CD4-positive, alpha-beta memory T cell (primary cell): Measurements from ENCODE around the gene MAN1A1. TPM values are rescaled to one million over a fixed set of nuclear protein-coding genes. Genes with fewer than 3 reads are reported as not detected.
"Not testable (repeated sequence)": the region's sequence is repeated elsewhere in the genome, so short reads cannot be mapped to it uniquely, and the experiment has no call there.

Experiments
- CTCF ChIA-PET: fragments of 350-600 bp; sonication (Branson Sonifier 250); formaldehyde crosslinking; loops from one replicate; lab custom pipeline; 2021; ENCODE audit warnings: inconsistent platforms; ENCODE audit not compliant: partially characterized antibody; lab: Charles Lee
- POLR2A ChIA-PET: fragments of 350-600 bp; sonication (Branson Sonifier 250); formaldehyde crosslinking; loops from one replicate; lab custom pipeline; 2021; ENCODE audit not compliant: partially characterized antibody; lab: Charles Lee
- DNase-seq, 5 donors: peaks; one replicate each; pipeline versions ENCODE4 v3.0.0 to v3.0.0-alpha.2; 2020 to 2022; ENCODE audit warnings: mixed read lengths in 1 of 5
- H3K27ac ChIP-seq: one replicate; pipeline ENCODE4 v1.7.0; 2013; ENCODE audit warnings: low read depth, low read length
- H3K27me3 ChIP-seq: 2 replicates; pipeline ENCODE4 v1.7.0; 2013; ENCODE audit warnings: mild to moderate bottlenecking, low read length, moderate library complexity; ENCODE audit not compliant: insufficient read depth
- H3K36me3 ChIP-seq: 2 replicates; pipeline ENCODE4 v1.7.0; 2013; ENCODE audit warnings: mild to moderate bottlenecking, low read length, moderate library complexity; ENCODE audit not compliant: insufficient read depth
- H3K4me1 ChIP-seq: 2 replicates; pipeline ENCODE4 v1.7.0; 2013; ENCODE audit warnings: mild to moderate bottlenecking, low read length, moderate library complexity; ENCODE audit not compliant: insufficient read depth
- H3K4me3 ChIP-seq, 2 donors: one replicate each; pipeline ENCODE4 v1.7.0; 2013; ENCODE audit warnings: low read length in 2 of 2, mild to moderate bottlenecking in 1 of 2
- H3K9me3 ChIP-seq, 2 donors: one replicate each; pipeline ENCODE4 v1.7.0; 2013; ENCODE audit warnings: low read length in 2 of 2, control low read depth in 1 of 2; ENCODE audit not compliant: control insufficient read depth in 1 of 2
- H3K27ac Mint-ChIP-seq, 7 donors: one replicate each; pipeline ENCODE4 v1.8.0; 2020 to 2021; ENCODE audit warnings: mixed read lengths in 7 of 7, mild to moderate bottlenecking in 6 of 7, inconsistent platforms in 3 of 7, moderate library complexity in 3 of 7
- H3K27me3 Mint-ChIP-seq, 2 donors: one replicate each; pipeline ENCODE4 v1.8.0; 2020 to 2021; ENCODE audit warnings: mixed read lengths in 2 of 2
- H3K36me3 Mint-ChIP-seq, 2 donors: one replicate each; pipeline ENCODE4 v1.8.0; 2020 to 2021; ENCODE audit warnings: mixed read lengths in 2 of 2, inconsistent platforms in 1 of 2, mild to moderate bottlenecking in 1 of 2
- H3K4me1 Mint-ChIP-seq, 4 donors: one replicate each; pipeline ENCODE4 v1.8.0; 2020 to 2021; ENCODE audit warnings: mixed read lengths in 4 of 4, mild to moderate bottlenecking in 1 of 4
- H3K4me3 Mint-ChIP-seq, 8 donors: one replicate each; pipeline ENCODE4 v1.8.0; 2020 to 2021; ENCODE audit warnings: mixed read lengths in 8 of 8, mild to moderate bottlenecking in 7 of 8, moderate library complexity in 6 of 8, inconsistent platforms in 3 of 8
- H3K9me3 Mint-ChIP-seq, 8 donors: one replicate each; pipeline ENCODE4 v1.8.0; 2020 to 2021; ENCODE audit warnings: mixed read lengths in 8 of 8, mild to moderate bottlenecking in 5 of 8, inconsistent platforms in 3 of 8, moderate library complexity in 1 of 8
- intact Hi-C: fragments of 100-400 bp; cut with micrococcal nuclease; formaldehyde crosslinking; loops from one replicate; pipeline ENCODE4 v1.15.1; 2023
- polyA plus RNA-seq, 2 donors: library from polyadenylated mRNA; unstranded; fragments of 300-500 nt; fragmentation: Illumina TruSeq; gene quantifications; one replicate each; pipeline ENCODE4 v1.2.3, GENCODE V29; 2021
- total RNA-seq, 2 experiments: library from RNA; stranded (reverse); gene quantifications; one replicate each; pipeline ENCODE4 v1.2.3, GENCODE V29; 2021

MAN1A1 gene
- total RNA-seq (10 to 100 TPM; 12.3 TPM), polyA plus RNA-seq (10 to 100 TPM; 12.4 to 14.7 TPM)

DNA sequence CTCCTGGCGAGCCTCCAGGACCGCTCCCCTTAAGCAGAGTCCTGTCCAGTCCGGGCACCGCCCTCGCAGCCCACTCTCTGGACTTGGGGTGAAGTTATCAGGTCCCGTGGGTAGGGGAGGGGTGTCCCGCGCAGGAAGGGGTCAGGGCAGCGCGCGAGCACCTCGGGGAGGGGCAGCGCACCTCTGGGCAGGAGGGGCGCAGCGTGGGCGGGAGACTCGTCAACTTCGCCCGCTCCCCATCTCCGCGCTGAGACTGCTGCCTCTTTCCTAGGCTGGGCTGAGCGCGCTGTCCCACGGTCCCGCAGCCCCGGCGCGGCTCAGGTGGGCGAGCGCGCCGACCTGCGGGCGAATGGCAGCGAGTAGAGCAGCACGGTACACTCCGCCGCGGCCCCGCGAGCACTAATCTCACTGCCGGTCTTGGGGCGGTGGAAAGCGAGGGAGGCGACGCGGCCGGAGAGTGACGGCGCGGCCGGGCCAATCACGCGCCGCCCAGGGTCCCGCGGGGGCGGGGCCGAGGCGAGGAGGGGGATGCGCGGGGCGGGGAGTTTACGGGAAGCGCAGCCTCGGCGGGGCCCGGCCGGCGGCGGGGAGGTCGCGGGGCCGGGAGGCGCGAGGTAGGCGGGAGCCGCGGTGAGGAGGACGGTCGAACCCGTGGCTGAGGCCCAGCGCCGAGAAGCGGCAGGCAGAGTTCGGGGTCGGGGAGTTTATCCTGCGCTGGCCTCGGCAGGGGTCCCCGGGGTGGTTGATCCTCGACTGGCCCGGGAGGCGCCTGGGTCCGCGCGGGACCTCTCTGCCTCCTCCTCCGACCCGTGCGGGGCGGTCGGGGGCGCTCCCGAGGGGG is at the start of gene MAN1A1:
Gene MAN1A1, minus strand, starts transcription at position 401 of the 841 bp plus-strand sequence. CDS start 696 bp downstream, outside the sequence.
- H3K36me3 Mint-ChIP-seq: peaks cover 0 to 8% of the 10 kb centered on the region in 2 donors
- peaks cover 0 to 2% (median 0%) of the 10 kb centered on the region in 8 donors for H3K9me3 Mint-ChIP-seq
- peak within 1 kb of the TSS; percentile 73 to 81 for H3K4me3 ChIP-seq
- POLR2A ChIA-PET: interaction anchor here (1.0 to 3.8 kb wide), 4 partner anchors 10 to 35 kb away, joined by 4 to 45 read pairs (median 18); no protein-coding TSS in a partner anchor
- peaks cover 32% of the 10 kb centered on the region for H3K4me1 ChIP-seq
- peak within 1 kb of the TSS; percentile 88 for H3K27ac ChIP-seq
- H3K4me3 Mint-ChIP-seq: peak within 1 kb of the TSS; percentile 86 to 98 (median 94)
- H3K27ac Mint-ChIP-seq: peak within 1 kb of the TSS; percentile 83 to 90 (median 88)
- no peaks in the 10 kb centered on the region for H3K27me3 ChIP-seq
- DNase-seq: peak; percentile 85 to 93 (median 91)
- peaks cover 31 to 50% (median 36%) of the 10 kb centered on the region in 4 donors for H3K4me1 Mint-ChIP-seq
- H3K9me3 ChIP-seq: no peaks in the 10 kb centered on the region
- CTCF ChIA-PET: interaction anchor here (0.9 to 2.1 kb wide), 5 partner anchors 10 to 35 kb away, joined by 3 to 14 read pairs (median 4); no protein-coding TSS in a partner anchor
- no peaks in the 10 kb centered on the region for H3K36me3 ChIP-seq
- H3K27me3 Mint-ChIP-seq: no peaks in the 10 kb centered on the region
- intact Hi-C loops: loop anchor here (1.0 to 5.0 kb wide), 11 partner anchors 27 to 1985 kb away; partner anchors contain the start of genes ASF1A, GOPC, MCM9 and NUS1

- Histone ChIP-seq H3K27me3 (no peaks in the 10 kb centered on the region), H3K4me3 (no peak overlapping the region), H3K9me3 (no peaks in the 10 kb centered on the region), H3K27ac (no peak overlapping the region), H3K36me3 (no peaks in the 10 kb centered on the region), H3K4me1 (no peaks in the 10 kb centered on the region)
- no peak overlapping the region for H3K27ac Mint-ChIP-seq
- H3K9me3 Mint-ChIP-seq: peaks cover 0 to 28% (median 10%) of the 10 kb centered on the region in 8 donors
- ChIA-PET CTCF (no interaction called here), POLR2A (no interaction called here)
- H3K36me3 Mint-ChIP-seq: no peaks in the 10 kb centered on the region
- intact Hi-C loops: no loop called here
- no peaks in the 10 kb centered on the region for H3K4me1 Mint-ChIP-seq
- H3K27me3 Mint-ChIP-seq: no peaks in the 10 kb centered on the region
- no peak overlapping the region for H3K4me3 Mint-ChIP-seq
- no peak for DNase-seq
Observed at GRCh38 chr6:119395192-119395591, 45.6 kb upstream of the MAN1A1 start.

GRCh38 chr6:119390247-119390793 is 40.8 kb upstream of the MAN1A1 start:
- Histone ChIP-seq H3K4me3 (no peak overlapping the region), H3K27me3 (no peaks in the 10 kb centered on the region), H3K9me3 (no peaks in the 10 kb centered on the region), H3K27ac (no peak overlapping the region), H3K4me1 (no peaks in the 10 kb centered on the region), H3K36me3 (no peaks in the 10 kb centered on the region)
- no peak for DNase-seq
- Mint-ChIP-seq H3K36me3 (peaks cover 0 to 1% of the 10 kb centered on the region in 2 donors), H3K27ac (no peak overlapping the region), H3K4me3 (no peak overlapping the region), H3K4me1 (no peaks in the 10 kb centered on the region), H3K27me3 (no peaks in the 10 kb centered on the region), H3K9me3 (peaks cover 0 to 14% (median 3%) of the 10 kb centered on the region in 8 donors)
- ChIA-PET POLR2A (no interaction called here), CTCF (no interaction called here)
- intact Hi-C loops: no loop called here

DNA sequence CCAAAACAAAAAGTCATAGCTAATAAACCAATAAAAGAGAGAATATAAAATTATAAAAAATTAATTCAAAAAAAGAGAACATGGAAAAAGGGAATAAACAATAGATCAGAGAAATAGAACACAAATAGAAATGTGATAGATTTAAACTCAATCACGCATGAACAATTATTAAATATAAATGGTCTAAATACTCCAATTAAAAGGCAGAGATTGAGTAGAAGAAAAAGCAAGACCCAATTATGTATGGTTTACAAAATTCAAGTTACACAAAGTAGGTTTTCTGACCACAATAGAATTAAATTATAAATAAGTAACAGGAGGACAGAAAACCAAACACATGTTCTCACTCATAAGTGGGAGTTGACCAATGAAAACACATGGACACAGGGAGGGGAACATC is 36.4 kb upstream of the MAN1A1 start:
- no peaks in the 10 kb centered on the region for H3K9me3 ChIP-seq
- no peak overlapping the region for H3K4me3 ChIP-seq
- POLR2A ChIA-PET: no interaction called here
- Mint-ChIP-seq H3K27ac (no peak overlapping the region), H3K27me3 (no peaks in the 10 kb centered on the region), H3K4me1 (no peaks in the 10 kb centered on the region), H3K9me3 (peaks cover 0 to 30% (median 9%) of the 10 kb centered on the region in 8 donors), H3K36me3 (peaks cover 1 to 20% of the 10 kb centered on the region in 2 donors), H3K4me3 (no peak overlapping the region)
- H3K27me3 ChIP-seq: no peaks in the 10 kb centered on the region
- intact Hi-C loops: no loop called here
- CTCF ChIA-PET: no interaction called here
- DNase-seq: no peak
- H3K36me3 ChIP-seq: no peaks in the 10 kb centered on the region
- no peak overlapping the region for H3K27ac ChIP-seq
- no peaks in the 10 kb centered on the region for H3K4me1 ChIP-seq

DNA sequence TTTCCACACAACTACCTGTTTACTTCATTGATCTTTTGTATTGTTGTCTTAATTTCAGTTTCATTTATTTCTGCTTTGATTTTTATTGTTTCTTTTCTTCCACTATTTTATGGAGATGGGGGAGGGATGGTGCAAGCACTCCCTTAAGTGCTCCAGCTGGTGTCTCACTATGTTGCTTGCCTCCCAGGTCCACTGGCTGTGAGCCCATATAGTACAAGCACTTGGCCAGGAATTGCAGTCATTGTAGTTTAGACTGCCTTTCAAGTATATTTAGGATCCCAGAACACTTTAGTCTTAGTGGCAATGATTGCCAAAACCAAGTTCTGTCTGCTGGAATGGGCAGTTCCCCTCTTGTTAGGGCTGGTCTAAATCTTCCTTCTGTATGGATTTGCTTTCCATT is 34.9 kb upstream of the MAN1A1 start:
- no peak overlapping the region for H3K4me3 ChIP-seq
- H3K9me3 ChIP-seq: no peaks in the 10 kb centered on the region
- H3K36me3 Mint-ChIP-seq: peaks cover 1 to 28% of the 10 kb centered on the region in 2 donors
- H3K36me3 ChIP-seq: no peaks in the 10 kb centered on the region
- intact Hi-C loops: no loop called here
- DNase-seq: no peak
- H3K9me3 Mint-ChIP-seq: peaks cover 6 to 42% (median 13%) of the 10 kb centered on the region in 8 donors
- H3K4me1 ChIP-seq: no peaks in the 10 kb centered on the region
- ChIA-PET POLR2A (no interaction called here), CTCF (no interaction called here)
- no peak overlapping the region for H3K27ac Mint-ChIP-seq
- H3K27me3 Mint-ChIP-seq: no peaks in the 10 kb centered on the region
- no peak overlapping the region for H3K27ac ChIP-seq
- H3K4me3 Mint-ChIP-seq: no peak overlapping the region
- H3K4me1 Mint-ChIP-seq: no peaks in the 10 kb centered on the region
- H3K27me3 ChIP-seq: no peaks in the 10 kb centered on the region

DNA sequence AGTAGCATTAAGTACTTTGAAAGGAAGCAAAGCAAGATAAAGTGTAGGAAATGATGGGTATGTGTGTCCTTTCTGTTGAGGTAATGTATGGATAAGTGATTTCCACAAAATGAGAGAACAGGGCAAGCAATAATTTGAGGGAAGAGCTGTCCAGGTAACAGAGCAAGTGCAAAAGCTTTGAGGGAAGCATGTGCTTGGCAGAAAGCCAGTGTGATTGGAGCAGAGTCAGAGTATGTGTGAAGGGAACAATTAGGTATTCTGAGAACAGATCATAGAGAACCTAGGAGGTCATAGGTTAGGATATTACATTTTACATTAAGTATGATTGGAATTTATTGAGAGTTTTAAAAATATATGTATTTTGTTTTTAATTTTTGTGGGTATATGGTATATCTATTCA is 30.2 kb upstream of the MAN1A1 start:
- POLR2A ChIA-PET: no interaction called here
- Histone ChIP-seq H3K27ac (no peak overlapping the region), H3K4me3 (no peak overlapping the region), H3K27me3 (no peaks in the 10 kb centered on the region), H3K9me3 (no peaks in the 10 kb centered on the region), H3K4me1 (no peaks in the 10 kb centered on the region), H3K36me3 (no peaks in the 10 kb centered on the region)
- Mint-ChIP-seq H3K27ac (no peak overlapping the region), H3K4me3 (no peak overlapping the region), H3K27me3 (no peaks in the 10 kb centered on the region), H3K9me3 (peaks cover 6 to 39% (median 24%) of the 10 kb centered on the region in 8 donors), H3K4me1 (no peaks in the 10 kb centered on the region), H3K36me3 (peaks cover 1 to 38% of the 10 kb centered on the region in 2 donors)
- DNase-seq: no peak
- intact Hi-C loops: no loop called here
- CTCF ChIA-PET: no interaction called here

DNA sequence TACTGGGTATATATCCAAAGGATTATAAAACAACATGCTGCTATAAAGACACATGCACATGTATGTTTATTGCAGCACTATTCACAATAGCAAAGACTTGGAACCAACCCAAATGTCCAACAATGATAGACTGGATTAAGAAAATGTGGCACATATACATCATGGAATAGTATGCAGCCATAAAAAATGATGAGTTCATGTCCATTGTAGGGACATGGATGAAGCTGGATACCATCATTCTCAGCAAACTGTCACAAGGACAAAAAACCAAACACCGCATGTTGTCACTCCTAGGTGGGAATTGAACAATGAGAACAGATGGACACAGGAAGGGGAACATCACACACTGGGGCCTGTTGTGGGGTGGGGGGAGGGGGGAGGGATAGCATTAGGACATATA is 27.5 kb upstream of the MAN1A1 start:
- H3K27me3 ChIP-seq, H3K4me3 Mint-ChIP-seq, POLR2A ChIA-PET, H3K4me3 ChIP-seq, H3K27ac Mint-ChIP-seq, H3K9me3 ChIP-seq, H3K4me1 Mint-ChIP-seq, DNase-seq, CTCF ChIA-PET, H3K36me3 ChIP-seq, intact Hi-C loops, H3K27ac ChIP-seq, H3K4me1 ChIP-seq, H3K27me3 Mint-ChIP-seq: not testable (repeated sequence)
- H3K9me3 Mint-ChIP-seq: peaks cover 6 to 33% (median 22%) of the 10 kb centered on the region in 8 donors
- H3K36me3 Mint-ChIP-seq: peaks cover 4 to 24% of the 10 kb centered on the region in 2 donors
